ENCODE data around the gene FTO.

- no peak for TF ChIP-seq EZH2 (optimal IDR thresholded peaks at IDR 0.05; ENCODE audit: low read depth, low read length)
- no peak for TF ChIP-seq CTCF (IDR thresholded peaks at IDR 0.05; ENCODE audit: low read length)
- no peak for TF ChIP-seq EZH2phosphoT487 (IDR thresholded peaks at IDR 0.05; ENCODE audit: low read length)
Observed at GRCh38 chr16:53980675-53981074, 276.7 kb downstream of the FTO start.
